ENCODE data around the gene IHH. TPM values are rescaled to one million over a fixed set of nuclear protein-coding genes. Genes with fewer than 3 reads are reported as not detected.
A peak's percentile ranks its signal among the peaks of the same experiment; 100 is the strongest.

IHH gene
- total RNA-seq, 1 experiment from 2014 or later = 0.07 TPM

- H2AFZ ChIP-seq (ENCODE audit: low read length) = no peak overlapping the region
- ChIA-PET CTCF (interaction anchor here (0.9 kb wide), 1 partner anchor 13 kb away, joined by 3 read pairs; no protein-coding TSS in a partner anchor), POLR2A (ENCODE audit: unreplicated experiment) (interaction anchor here (0.5 kb wide), 1 partner anchor 191 kb away, joined by 3 read pairs; no protein-coding TSS in a partner anchor)
- H3K9ac ChIP-seq (ENCODE audit: low read length) = no peak overlapping the region
- BruUV-seq (replicated peaks) = no TSS peak
- no peak overlapping the region for H3K27ac ChIP-seq (ENCODE audit: low read length)
- DNase-seq (no peak), ATAC-seq (no peak)
- peaks cover under 1% of the 10 kb centered on the region for H3F3A ChIP-seq (ENCODE audit: low read length, unreplicated experiment)
- H3K4me2 ChIP-seq (ENCODE audit: low read length) = no peak overlapping the region
- no peaks in the 10 kb centered on the region for H3K9me3 ChIP-seq (ENCODE audit: low read length)
- H3K4me1 ChIP-seq (ENCODE audit: insufficient read depth, low read length) = peaks cover 13% of the 10 kb centered on the region
- TF ChIP-seq EZH2 (IDR thresholded peaks at IDR 0.05; ENCODE audit: low read length, unreplicated experiment) (no peak), CTCF (conservative IDR thresholded peaks at IDR 0.05; ENCODE audit: low read depth, low read length) (no peak), EZH2phosphoT487 (IDR thresholded peaks at IDR 0.05; ENCODE audit: borderline replicate concordance, low read length) (no peak)
- H4K20me1 ChIP-seq (ENCODE audit: low read length) = no peaks in the 10 kb centered on the region
- no peaks in the 10 kb centered on the region for H3K79me2 ChIP-seq (ENCODE audit: low read length)
- H3K36me3 ChIP-seq (ENCODE audit: low read depth, low read length) = no peaks in the 10 kb centered on the region
- no peak overlapping the region for H3K4me3 ChIP-seq (ENCODE audit: low read length)
- H3K27me3 ChIP-seq (ENCODE audit: low read length) = peaks cover 36% of the 10 kb centered on the region
- intact Hi-C loops (cut with micrococcal nuclease) = no loop called here
- H3K9me2 ChIP-seq (replicated peaks; ENCODE audit: low read length) = no peaks in the 10 kb centered on the region
These were observed 18.0 kb downstream of the IHH start for GRCh38 chr2:219042750-219043149.

- Histone ChIP-seq H3K79me2 (ENCODE audit: low read length) (no peaks in the 10 kb centered on the region), H4K20me1 (ENCODE audit: low read length) (no peaks in the 10 kb centered on the region), H3F3A (ENCODE audit: low read length, unreplicated experiment) (peaks cover 6% of the 10 kb centered on the region), H3K9ac (ENCODE audit: low read length) (no peak overlapping the region), H3K4me3 (ENCODE audit: low read length) (no peak overlapping the region), H3K9me2 (replicated peaks; ENCODE audit: low read length) (no peaks in the 10 kb centered on the region), H2AFZ (ENCODE audit: low read length) (no peak overlapping the region), H3K4me1 (ENCODE audit: insufficient read depth, low read length) (peaks cover 19% of the 10 kb centered on the region), H3K9me3 (ENCODE audit: low read length) (no peaks in the 10 kb centered on the region), H3K4me2 (ENCODE audit: low read length) (no peak overlapping the region), H3K27me3 (ENCODE audit: low read length) (peaks cover 33% of the 10 kb centered on the region), H3K27ac (ENCODE audit: low read length) (no peak overlapping the region), H3K36me3 (ENCODE audit: low read depth, low read length) (no peaks in the 10 kb centered on the region)
- TF ChIP-seq EZH2phosphoT487 (IDR thresholded peaks at IDR 0.05; ENCODE audit: borderline replicate concordance, low read length) (no peak), CTCF (conservative IDR thresholded peaks at IDR 0.05; ENCODE audit: low read depth, low read length) (no peak), EZH2 (IDR thresholded peaks at IDR 0.05; ENCODE audit: low read length, unreplicated experiment) (no peak)
- ChIA-PET POLR2A (ENCODE audit: unreplicated experiment) (no interaction called here), CTCF (interaction anchor here (0.9 kb wide), 1 partner anchor 12 kb away, joined by 3 read pairs; no protein-coding TSS in a partner anchor)
- intact Hi-C loops (cut with micrococcal nuclease) = no loop called here
- DNase-seq (no peak), ATAC-seq (no peak)
- no TSS peak for BruUV-seq (replicated peaks)
These were observed 18.6 kb downstream of the IHH start for GRCh38 chr2:219042157-219042556.

GRCh38 chr2:219041252-219041651, 19.5 kb downstream of the IHH start, which contains the start of gene CFAP65:
CFAP65 (minus strand) TSS chr2:219041516; CDS start chr2:219039048, 2,468 bp downstream.
- Histone ChIP-seq H3K9ac (ENCODE audit: low read length) (peak within 1 kb of the TSS; percentile 17; the same call in 1 of the 2 replicates), H3K4me1 (ENCODE audit: insufficient read depth, low read length) (peaks cover 24% of the 10 kb centered on the region), H3K4me3 (ENCODE audit: low read length) (peak within 1 kb of the TSS; percentile 72), H3K36me3 (ENCODE audit: low read depth, low read length) (no peaks in the 10 kb centered on the region), H4K20me1 (ENCODE audit: low read length) (no peaks in the 10 kb centered on the region), H3K9me2 (replicated peaks; ENCODE audit: low read length) (no peaks in the 10 kb centered on the region), H3K27me3 (ENCODE audit: low read length) (peaks cover 32% of the 10 kb centered on the region), H3K4me2 (ENCODE audit: low read length) (peak within 1 kb of the TSS; percentile 86), H3K9me3 (ENCODE audit: low read length) (no peaks in the 10 kb centered on the region), H3F3A (ENCODE audit: low read length, unreplicated experiment) (peaks cover 6% of the 10 kb centered on the region), H3K79me2 (ENCODE audit: low read length) (no peaks in the 10 kb centered on the region), H3K27ac (ENCODE audit: low read length) (no peak within 1 kb of the TSS), H2AFZ (ENCODE audit: low read length) (peak within 1 kb of the TSS; percentile 87)
- no TSS peak for BruUV-seq (replicated peaks)
- TF ChIP-seq CTCF (conservative IDR thresholded peaks at IDR 0.05; ENCODE audit: low read depth, low read length) (no peak), EZH2phosphoT487 (IDR thresholded peaks at IDR 0.05; ENCODE audit: borderline replicate concordance, low read length) (no peak), EZH2 (IDR thresholded peaks at IDR 0.05; ENCODE audit: low read length, unreplicated experiment) (no peak)
- ChIA-PET CTCF (interaction anchor here (0.8 kb wide), 1 partner anchor 113 kb away, joined by 3 read pairs; no protein-coding TSS in a partner anchor), POLR2A (ENCODE audit: unreplicated experiment) (no interaction called here)
- ATAC-seq (no peak), DNase-seq (peak; percentile 52)
- intact Hi-C loops (cut with micrococcal nuclease) = no loop called here

Data from PC-3 (cell line).